Endothelial cell of umbilical vein (primary cell): ENCODE results near the gene PRKAG2. TPM values are rescaled to one million over a fixed set of nuclear protein-coding genes. Genes with fewer than 3 reads are reported as not detected.

Experiments used
- BruUV-seq: library from RNA; stranded (reverse); fragments of 400-500 nt; replicated peaks from 2 replicates; lab custom pipeline; 2021; lab: Mats Ljungman, UMichigan
- CTCF ChIA-PET: fragments of 300-600, 350-600 bp; sonication (Branson Sonifier 250); formaldehyde crosslinking; loops from one replicate; lab custom pipeline; 2021; ENCODE audit warnings: antibody characterized with exemption, inconsistent platforms; lab: Charles Lee
- POLR2A ChIA-PET: fragments of 300-600, 350-600 bp; sonication (Branson Sonifier 250); formaldehyde crosslinking; loops from one replicate; lab custom pipeline; 2021; ENCODE audit warnings: antibody characterized with exemption, inconsistent platforms; lab: Charles Lee
- DNase-seq: peaks from one replicate; pipeline ENCODE4 v3.0.0-alpha.2; 2011; ENCODE audit warnings: low read depth, low spot score
- FAIRE-seq: peaks from 2 replicates; lab custom pipeline; 2011; peaks lifted over from hg19 to GRCh38; lab: Jason Lieb, UNC
- H2AFZ ChIP-seq: 2 replicates; pipeline ENCODE4 v1.6.0; 2012; ENCODE audit warnings: low read depth, low read length, control low read depth, inconsistent platforms
- H3K27ac ChIP-seq: 2 replicates; pipeline ENCODE4 v1.5.1; 2011; ENCODE audit warnings: low read depth, mild to moderate bottlenecking, control low read depth, low read length, moderate library complexity; ENCODE audit not compliant: insufficient read depth
- H3K27me3 ChIP-seq, 2 experiments: 2 replicates each; pipeline versions ENCODE4 v1.6.0 to v1.6.1; 2011; ENCODE audit warnings: low read length in 2 of 2, mixed read lengths in 1 of 2; ENCODE audit not compliant: control insufficient read depth in 2 of 2, insufficient read depth in 2 of 2
- H3K36me3 ChIP-seq, 2 experiments: 2 replicates in 1 of 2; 3 replicates in 1 of 2; pipeline ENCODE4 v1.5.1; 2011; ENCODE audit warnings: low read length in 2 of 2, mild to moderate bottlenecking in 1 of 2, moderate library complexity in 1 of 2; ENCODE audit not compliant: control insufficient read depth in 2 of 2, insufficient read depth in 2 of 2; ENCODE audit errors: extremely low read depth in 1 of 2
- H3K4me1 ChIP-seq: 3 replicates; pipeline ENCODE4 v1.5.1; 2011; ENCODE audit warnings: mild to moderate bottlenecking, low read length; ENCODE audit not compliant: control insufficient read depth, insufficient read depth; ENCODE audit errors: extremely low read depth
- H3K4me2 ChIP-seq: 2 replicates; pipeline ENCODE4 v1.6.1; 2011; ENCODE audit warnings: low read length, control low read depth, mixed read lengths; ENCODE audit not compliant: insufficient read depth
- H3K4me3 ChIP-seq, 3 experiments: fragments of 200-600 bp in 1 of 3; sonication (generic), shearing (Covaris generic) in 1 of 3; replicated peaks in 1 of 3; 2 replicates each; pipeline ENCODE4 v1.5.1; 2011 to 2016; ENCODE audit warnings: control low read depth in 3 of 3, low read length in 3 of 3, mild to moderate bottlenecking in 2 of 3, inconsistent platforms in 1 of 3, low read depth in 1 of 3, moderate library complexity in 1 of 3; ENCODE audit not compliant: insufficient read depth in 1 of 3
- H3K79me2 ChIP-seq: 2 replicates; pipeline ENCODE4 v1.6.0; 2012; ENCODE audit warnings: low read length, inconsistent platforms; ENCODE audit not compliant: control insufficient read depth, insufficient read depth
- H3K9ac ChIP-seq: replicated peaks from 2 replicates; pipeline ENCODE3; 2011; ENCODE audit warnings: low read length, control low read depth; ENCODE audit not compliant: insufficient read depth; ENCODE audit errors: extremely low read depth
- H3K9me1 ChIP-seq: replicated peaks from 3 replicates; pipeline ENCODE4 v1.6.0; 2011; ENCODE audit warnings: mild to moderate bottlenecking, low read length; ENCODE audit not compliant: control insufficient read depth, insufficient read depth; ENCODE audit errors: extremely low read depth
- H3K9me3 ChIP-seq: replicated peaks from 2 replicates; pipeline ENCODE4 v1.5.1; 2012; ENCODE audit warnings: low read length, inconsistent platforms; ENCODE audit not compliant: control insufficient read depth, insufficient read depth
- H4K20me1 ChIP-seq: replicated peaks from 2 replicates; pipeline ENCODE3; 2011; ENCODE audit warnings: mild to moderate bottlenecking, low read length; ENCODE audit not compliant: control insufficient read depth, insufficient read depth; ENCODE audit errors: extremely low read depth
- EZH2 ChIP-seq: IDR thresholded peaks from 2 replicates; pipeline ENCODE4 v1.6.1; 2012; ENCODE audit warnings: borderline replicate concordance, low read depth, mild to moderate bottlenecking, moderate library complexity, low read length, inconsistent platforms; ENCODE audit not compliant: severe bottlenecking
- FOS ChIP-seq: IDR thresholded peaks from 2 replicates; pipeline ENCODE4 v1.6.1; 2011; ENCODE audit warnings: mild to moderate bottlenecking, low read length, moderate library complexity, borderline replicate concordance; ENCODE audit not compliant: insufficient read depth
- GATA2 ChIP-seq: IDR thresholded peaks from 2 replicates; pipeline ENCODE4 v1.7.0; 2011; ENCODE audit warnings: low read depth, mild to moderate bottlenecking, moderate library complexity, mixed read lengths, low read length; ENCODE audit not compliant: insufficient read length, insufficient read depth
- JUN ChIP-seq: IDR thresholded peaks from 2 replicates; pipeline ENCODE4 v1.6.1; 2011; ENCODE audit warnings: borderline replicate concordance, low read depth; ENCODE audit not compliant: insufficient read length, insufficient read depth
- MYC ChIP-seq: IDR thresholded peaks from one replicate; pipeline ENCODE4 v1.6.1; 2011; ENCODE audit warnings: mild to moderate bottlenecking, low read depth, low read length
- POLR2A ChIP-seq: IDR thresholded peaks from 2 replicates; pipeline ENCODE4 v1.6.1; 2012; ENCODE audit warnings: low read depth, mild to moderate bottlenecking, control low read depth, low read length
- POLR2AphosphoS5 ChIP-seq: IDR thresholded peaks from 2 replicates; pipeline ENCODE4 v1.6.1; 2012; ENCODE audit warnings: low read depth, mild to moderate bottlenecking, control low read depth, low read length, moderate library complexity; ENCODE audit not compliant: insufficient read depth
- dilution Hi-C: fragments of 300-500 bp; cut with MboI; formaldehyde crosslinking; loops from one replicate; pipeline ENCODE4 v1.15.0; 2019; ENCODE audit warnings: low sequenced_read_pairs; ENCODE audit not compliant: extremely low pct_ligation_motif_present
- intact Hi-C: fragments of 100-400 bp; cut with micrococcal nuclease; formaldehyde crosslinking; loops from one replicate; pipeline ENCODE4 v1.10.0; 2022
- polyA plus RNA-seq, 4 experiments: library from polyadenylated mRNA; depleted of rRNA in 3 of 4; stranded (reverse) in 3 of 4; unstranded in 1 of 4; fragments of >200 nt; gene quantifications; 2 replicates each; pipeline versions ENCODE4 v1.2.1 to v1.2.3, GENCODE V29; 2011 to 2012; ENCODE audit warnings: missing spikeins in 1 of 4
- total RNA-seq: library from RNA; stranded (reverse); gene quantifications from 2 replicates; pipeline ENCODE4 v1.2.3, GENCODE V29; 2021
- TF ChIP-seq, protein P1 (sequence below): IDR thresholded peaks from 2 replicates; pipeline ENCODE4 v1.6.1; 2011; ENCODE audit not compliant: insufficient read depth, insufficient read length
- TF ChIP-seq, protein P2 (sequence below), 2 donors: IDR thresholded peaks; 1 replicate in 1 of 2; 2 replicates in 1 of 2; pipeline ENCODE4 v1.5.1; 2011; ENCODE audit warnings: low read length in 2 of 2, mild to moderate bottlenecking in 2 of 2, moderate library complexity in 2 of 2, control low read depth in 1 of 2, inconsistent platforms in 1 of 2, low read depth in 1 of 2; ENCODE audit not compliant: insufficient read depth in 1 of 2; ENCODE audit errors: extremely low read depth in 1 of 2

PRKAG2 gene
- total and polyA plus RNA-seq, 2 donors (not counting 3 experiments of a cell fraction or from before 2014, with no cell fraction given): 19.3 to 51.5 TPM

DNA sequence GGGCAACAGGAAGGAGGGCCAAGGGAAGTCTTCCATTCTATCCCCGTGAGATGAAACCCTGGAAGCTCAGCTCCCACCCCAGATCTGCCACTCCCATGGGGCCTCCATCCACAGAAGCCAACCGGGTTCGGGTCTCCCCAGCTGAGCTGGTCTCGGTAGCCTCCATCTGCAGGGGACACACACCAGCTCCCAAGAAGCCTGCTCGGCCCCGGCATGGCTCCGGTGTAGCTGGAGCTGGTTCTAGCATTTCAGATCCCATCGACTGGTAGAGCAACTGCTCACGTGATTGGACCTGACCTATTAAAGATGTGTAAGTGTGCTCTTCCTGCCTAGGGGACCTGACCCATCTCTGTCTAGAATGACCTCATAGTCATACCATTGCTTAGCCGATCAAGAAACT is 138.0 kb downstream of the PRKAG2 start:
- no TSS peak for BruUV-seq
- H4K20me1 ChIP-seq: no peaks in the 10 kb centered on the region
- CTCF ChIA-PET: no interaction called here
- no peaks in the 10 kb centered on the region for H3K79me2 ChIP-seq
- H3K9me1 ChIP-seq: no peaks in the 10 kb centered on the region
- no peak overlapping the region for H3K9ac ChIP-seq
- H3K4me2 ChIP-seq: no peak overlapping the region
- DNase-seq (no peak), FAIRE-seq (no peak)
- H2AFZ ChIP-seq: no peak overlapping the region
- intact Hi-C loops: no loop called here
- dilution Hi-C loops: no loop called here
- TF ChIP-seq, protein P1, sequence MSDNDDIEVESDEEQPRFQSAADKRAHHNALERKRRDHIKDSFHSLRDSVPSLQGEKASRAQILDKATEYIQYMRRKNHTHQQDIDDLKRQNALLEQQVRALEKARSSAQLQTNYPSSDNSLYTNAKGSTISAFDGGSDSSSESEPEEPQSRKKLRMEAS: no peak
- no peak for TF ChIP-seq FOS
- no peak for TF ChIP-seq POLR2A
- TF ChIP-seq, protein P2, sequence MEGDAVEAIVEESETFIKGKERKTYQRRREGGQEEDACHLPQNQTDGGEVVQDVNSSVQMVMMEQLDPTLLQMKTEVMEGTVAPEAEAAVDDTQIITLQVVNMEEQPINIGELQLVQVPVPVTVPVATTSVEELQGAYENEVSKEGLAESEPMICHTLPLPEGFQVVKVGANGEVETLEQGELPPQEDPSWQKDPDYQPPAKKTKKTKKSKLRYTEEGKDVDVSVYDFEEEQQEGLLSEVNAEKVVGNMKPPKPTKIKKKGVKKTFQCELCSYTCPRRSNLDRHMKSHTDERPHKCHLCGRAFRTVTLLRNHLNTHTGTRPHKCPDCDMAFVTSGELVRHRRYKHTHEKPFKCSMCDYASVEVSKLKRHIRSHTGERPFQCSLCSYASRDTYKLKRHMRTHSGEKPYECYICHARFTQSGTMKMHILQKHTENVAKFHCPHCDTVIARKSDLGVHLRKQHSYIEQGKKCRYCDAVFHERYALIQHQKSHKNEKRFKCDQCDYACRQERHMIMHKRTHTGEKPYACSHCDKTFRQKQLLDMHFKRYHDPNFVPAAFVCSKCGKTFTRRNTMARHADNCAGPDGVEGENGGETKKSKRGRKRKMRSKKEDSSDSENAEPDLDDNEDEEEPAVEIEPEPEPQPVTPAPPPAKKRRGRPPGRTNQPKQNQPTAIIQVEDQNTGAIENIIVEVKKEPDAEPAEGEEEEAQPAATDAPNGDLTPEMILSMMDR (IDR thresholded peaks at IDR 0.05; ENCODE audit: extremely low read depth in 1 of 2, insufficient read depth in 1 of 2, low read depth in 1 of 2, low read length in 2 of 2): no peak
- TF ChIP-seq POLR2AphosphoS5: no peak
- TF ChIP-seq EZH2: no peak
- TF ChIP-seq GATA2: no peak
- TF ChIP-seq MYC: no peak
- no peak for TF ChIP-seq JUN
- H3K4me1 ChIP-seq: peaks cover 29% of the 10 kb centered on the region
- no peak overlapping the region for H3K4me3 ChIP-seq
- POLR2A ChIA-PET: no interaction called here
- H3K27me3 ChIP-seq: no peaks in the 10 kb centered on the region
- H3K27ac ChIP-seq: no peak overlapping the region
- H3K36me3 ChIP-seq: no peaks in the 10 kb centered on the region
- H3K9me3 ChIP-seq: no peaks in the 10 kb centered on the region
